H4 (cell line): ENCODE results near the gene SREBF1. TPM values are rescaled to one million over a fixed set of nuclear protein-coding genes. Genes with fewer than 3 reads are reported as not detected.
"Not testable (repeated sequence)": the region's sequence is repeated elsewhere in the genome, so short reads cannot be mapped to it uniquely, and the experiment has no call there.

Source experiments
- DNase-seq: peaks from one replicate; pipeline ENCODE4 v3.0.0-alpha.2; 2015; ENCODE audit warnings: low spot score
- total RNA-seq: library from RNA; depleted of rRNA; stranded (reverse); fragments of >200 nt; shearing (Covaris generic); gene quantifications from 2 replicates; pipeline ENCODE4 v1.2.3, GENCODE V29; 2014

Gene SREBF1
- total RNA-seq, 1 experiment from 2014 or later: 65.8 TPM

DNA sequence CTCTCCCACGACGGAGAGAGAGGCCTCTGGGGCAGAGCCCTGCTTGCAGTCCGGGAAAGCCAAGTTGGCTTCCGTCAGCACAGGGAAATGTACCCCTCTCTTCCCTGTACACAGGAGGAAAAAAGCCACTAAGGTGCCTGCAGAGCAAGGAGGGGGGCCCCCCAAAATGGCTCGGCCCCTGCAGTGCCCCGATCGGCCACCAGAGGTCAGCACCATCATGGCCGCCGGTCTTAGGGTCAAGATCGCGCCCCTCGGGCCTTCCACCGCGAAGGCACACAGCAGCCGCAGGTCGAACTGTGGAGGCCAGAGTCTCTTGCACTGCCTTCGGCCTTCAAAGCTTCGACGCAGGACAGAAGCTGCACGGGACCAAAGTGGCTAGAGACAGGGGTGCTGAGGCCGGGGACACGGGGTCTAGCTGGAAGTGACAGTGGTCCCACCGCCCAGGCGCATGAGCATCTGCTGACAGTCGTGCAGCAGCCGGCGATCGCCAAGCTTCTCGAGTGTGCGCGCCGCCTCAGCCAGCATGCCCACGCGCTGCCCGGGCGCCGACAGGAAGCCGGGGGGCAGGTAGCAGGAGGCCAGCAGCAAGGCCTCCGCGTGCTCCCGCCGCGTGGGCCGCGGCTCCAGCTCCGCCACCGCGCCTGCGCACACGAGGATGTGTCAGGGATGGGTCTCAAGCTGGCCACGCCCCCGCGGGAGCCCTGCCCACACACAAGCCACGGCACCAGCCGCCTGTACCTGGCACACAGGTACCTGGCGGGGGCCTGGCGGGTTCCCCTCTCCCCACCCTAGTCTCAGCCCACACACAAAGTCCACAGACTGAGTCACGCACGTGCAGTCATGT lies 24.4 kb downstream of the SREBF1 start:
- no peak for DNase-seq

DNA sequence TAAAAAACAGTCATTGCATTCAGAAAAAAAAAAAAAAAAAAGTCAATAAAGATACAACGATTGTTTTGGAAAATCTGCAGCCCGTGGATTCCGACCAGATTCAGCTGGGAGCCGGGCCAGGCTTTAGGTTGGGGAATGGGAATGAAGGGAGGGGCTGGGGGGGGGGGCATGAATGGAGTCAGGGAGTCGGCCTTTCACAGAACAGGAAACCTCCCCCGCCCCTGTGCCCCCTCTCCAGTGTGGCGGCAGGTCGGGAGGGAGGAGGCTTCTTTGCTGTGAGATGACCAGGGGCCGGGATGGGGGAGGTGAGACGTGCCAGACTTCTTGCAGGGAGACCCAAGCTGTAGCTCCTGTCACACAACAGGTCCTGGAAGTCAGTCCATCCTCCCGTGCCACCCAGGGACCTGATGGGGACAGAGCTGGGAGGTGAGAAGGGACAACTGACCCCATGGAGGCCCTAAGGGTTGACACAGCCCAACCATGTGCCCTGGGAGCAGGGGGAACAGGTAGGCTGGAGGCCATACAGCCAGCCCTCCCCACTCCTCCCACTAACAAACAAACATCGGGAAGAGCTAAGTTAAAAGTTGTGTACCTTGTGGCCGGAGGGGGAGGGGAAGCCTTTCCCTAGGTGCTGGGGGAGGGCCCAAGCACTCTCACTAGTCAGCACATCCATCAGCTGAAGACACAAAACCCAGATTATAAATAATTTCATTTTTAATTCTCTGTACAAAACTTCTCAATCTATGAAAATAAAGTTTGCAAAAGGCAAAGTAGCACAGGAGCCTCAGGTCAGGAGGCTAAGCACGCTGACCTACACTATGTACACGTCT lies 25.2 kb downstream of the SREBF1 start:
- no peak for DNase-seq

DNA sequence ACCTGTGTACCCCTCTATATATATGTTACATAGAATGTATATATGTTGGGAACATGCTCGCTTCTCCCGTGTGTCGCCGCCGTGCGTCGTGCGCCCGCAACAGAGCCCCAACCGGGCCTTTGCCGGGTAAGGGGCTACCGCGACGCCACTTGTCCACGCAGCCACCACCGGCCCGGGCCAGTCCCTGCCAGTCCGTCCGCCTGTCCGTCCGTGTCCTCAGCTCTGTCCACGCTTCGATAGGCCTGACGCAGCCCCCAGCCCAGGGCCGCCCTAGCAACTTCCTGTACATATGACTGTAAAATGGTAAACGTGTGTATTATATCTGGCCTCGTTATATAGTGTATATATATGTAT lies 25.9 kb downstream of the SREBF1 start:
- DNase-seq: no peak

DNA sequence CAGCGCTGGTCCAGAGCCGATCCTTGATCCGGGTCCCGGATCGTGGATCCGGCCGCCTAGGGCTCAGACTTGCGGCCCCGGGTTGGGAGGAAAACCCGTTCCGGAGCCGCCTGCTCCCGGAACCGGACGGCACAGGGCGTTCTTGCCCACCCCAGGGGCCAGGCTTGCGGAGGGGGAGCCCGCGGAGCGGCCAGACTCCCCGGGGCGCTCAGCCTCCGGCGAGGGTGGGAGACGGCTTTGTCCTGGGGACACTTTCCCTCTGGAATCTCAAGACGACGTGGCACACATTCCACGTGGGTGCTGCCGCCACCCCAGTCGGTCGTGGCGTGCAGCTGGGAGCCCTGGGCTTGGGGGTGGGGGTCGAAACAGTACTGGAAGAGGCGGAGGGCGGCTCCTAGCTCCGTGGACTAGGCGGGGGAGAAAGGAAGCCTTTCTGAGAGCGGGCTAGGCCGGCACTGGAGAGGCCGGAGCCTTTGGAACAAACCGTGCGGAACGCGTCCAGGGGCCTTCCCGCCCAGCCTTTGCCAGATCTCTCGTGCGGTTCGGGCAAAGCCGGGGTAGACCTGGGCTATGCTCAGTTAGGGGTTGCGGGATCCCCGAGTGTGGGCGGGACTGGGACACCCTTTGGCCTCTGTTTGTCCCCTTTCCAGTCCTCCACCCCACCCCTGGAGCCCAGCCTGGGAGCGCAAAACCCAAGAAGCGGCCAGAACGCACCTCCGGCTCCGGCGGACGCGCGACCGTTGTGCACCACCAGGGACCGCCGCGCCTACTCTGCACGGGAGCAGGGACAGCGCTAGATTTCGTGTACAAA lies 26.5 kb downstream of the SREBF1 start:
- DNase-seq: no peak

DNA sequence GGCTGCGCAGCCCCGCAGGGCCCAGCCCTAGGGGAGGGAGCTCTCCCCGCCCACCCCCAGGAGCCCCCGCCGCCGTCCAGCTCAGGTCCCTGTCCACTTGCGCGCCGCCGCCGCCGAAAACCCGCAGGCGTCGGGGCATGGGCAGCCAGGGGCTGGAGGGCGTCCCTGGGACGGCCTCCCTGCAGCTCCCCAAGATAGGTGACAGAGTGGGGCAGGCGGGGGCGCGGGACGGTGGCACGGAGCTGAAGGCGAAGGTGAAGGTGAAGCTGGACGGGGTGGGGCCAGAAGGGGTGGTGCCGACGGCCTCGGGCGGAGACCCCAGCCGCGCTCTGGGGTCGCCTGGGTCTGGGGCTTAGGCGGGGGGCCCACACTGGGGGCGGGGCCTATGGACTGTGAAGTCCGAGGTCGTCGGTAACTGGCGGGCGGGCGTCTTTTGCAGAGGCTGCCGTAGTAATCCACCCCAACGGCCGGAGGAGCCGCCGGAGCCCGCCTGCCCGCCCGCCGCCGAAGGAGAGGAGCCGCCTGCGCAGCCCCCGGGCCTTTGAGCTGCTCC lies 27.2 kb downstream of the SREBF1 start:
- no peak for DNase-seq

DNA sequence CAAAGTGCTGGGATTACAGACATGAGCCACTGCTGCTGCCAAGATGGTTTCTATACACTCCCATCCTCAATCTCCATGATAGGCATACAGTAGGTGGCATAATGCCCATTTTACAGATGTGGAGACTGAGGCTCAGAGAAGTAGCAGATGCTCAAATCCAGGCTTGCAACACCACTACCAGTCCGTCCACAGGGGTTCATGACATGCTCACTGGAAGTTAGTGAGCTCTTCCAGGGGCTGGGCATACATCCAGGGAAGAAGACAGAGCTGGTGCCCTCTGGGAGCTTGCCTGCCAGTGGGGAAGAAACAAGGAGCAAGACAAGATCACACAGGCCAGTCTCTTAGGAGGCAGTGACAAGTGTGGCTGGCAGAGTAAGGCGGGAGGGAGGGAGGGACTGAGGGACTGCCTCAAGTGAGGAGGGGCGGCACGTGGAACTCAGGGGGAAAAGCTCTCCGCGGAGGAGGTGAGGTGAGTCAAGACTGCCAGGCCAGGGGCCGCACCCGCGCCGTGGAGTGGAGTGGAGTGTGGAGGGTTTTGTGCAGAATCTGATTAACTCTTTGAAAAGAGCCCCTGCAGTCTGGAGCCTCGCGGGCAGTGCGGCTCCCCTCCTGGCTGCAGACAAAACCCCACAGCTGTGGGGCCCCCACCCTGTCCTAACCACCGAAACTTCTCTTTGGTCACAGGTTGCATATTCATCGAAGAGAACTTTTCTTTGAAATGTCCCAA lies 27.9 kb downstream of the SREBF1 start:
- DNase-seq: no peak

DNA sequence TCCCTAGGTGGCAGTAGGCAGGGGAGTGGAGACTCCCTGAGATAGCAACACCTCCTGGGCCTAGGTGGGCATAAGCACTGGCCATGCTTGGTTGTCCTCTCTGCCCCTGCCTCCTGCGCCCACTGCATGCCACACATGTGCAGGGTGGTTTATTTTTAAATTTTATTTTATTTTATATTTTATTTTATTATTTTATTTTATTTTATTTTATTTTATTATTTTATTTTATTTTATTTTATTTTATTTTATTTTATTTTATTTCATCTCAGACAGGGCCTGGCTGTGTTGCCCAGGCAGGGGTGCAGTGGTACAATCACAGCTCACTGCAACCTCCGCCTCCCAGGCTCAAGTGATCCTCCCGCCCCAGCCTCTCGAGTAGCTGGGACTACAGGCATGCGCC lies 28.6 kb downstream of the SREBF1 start:
- DNase-seq: not testable (repeated sequence)

DNA sequence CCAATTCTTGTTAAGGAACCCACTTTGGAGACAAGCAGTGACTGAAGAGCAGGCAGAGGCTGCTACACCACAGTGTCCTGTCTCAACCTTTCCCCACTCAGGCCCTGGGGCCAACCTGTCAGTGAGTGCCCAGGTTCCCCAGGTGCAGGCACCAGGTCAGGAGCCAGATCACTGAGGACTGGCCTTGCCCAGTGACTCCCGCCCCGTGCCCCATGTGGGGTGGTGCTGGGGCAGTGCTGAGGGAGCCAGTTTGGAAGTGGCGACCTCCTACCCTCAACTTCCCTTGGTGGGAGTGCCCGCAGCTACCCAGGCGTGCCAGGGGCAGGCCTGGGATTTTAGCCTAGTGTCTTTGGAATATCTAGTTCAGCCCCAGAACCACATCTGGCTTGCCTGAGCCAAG lies 29.3 kb downstream of the SREBF1 start:
- DNase-seq: no peak

DNA sequence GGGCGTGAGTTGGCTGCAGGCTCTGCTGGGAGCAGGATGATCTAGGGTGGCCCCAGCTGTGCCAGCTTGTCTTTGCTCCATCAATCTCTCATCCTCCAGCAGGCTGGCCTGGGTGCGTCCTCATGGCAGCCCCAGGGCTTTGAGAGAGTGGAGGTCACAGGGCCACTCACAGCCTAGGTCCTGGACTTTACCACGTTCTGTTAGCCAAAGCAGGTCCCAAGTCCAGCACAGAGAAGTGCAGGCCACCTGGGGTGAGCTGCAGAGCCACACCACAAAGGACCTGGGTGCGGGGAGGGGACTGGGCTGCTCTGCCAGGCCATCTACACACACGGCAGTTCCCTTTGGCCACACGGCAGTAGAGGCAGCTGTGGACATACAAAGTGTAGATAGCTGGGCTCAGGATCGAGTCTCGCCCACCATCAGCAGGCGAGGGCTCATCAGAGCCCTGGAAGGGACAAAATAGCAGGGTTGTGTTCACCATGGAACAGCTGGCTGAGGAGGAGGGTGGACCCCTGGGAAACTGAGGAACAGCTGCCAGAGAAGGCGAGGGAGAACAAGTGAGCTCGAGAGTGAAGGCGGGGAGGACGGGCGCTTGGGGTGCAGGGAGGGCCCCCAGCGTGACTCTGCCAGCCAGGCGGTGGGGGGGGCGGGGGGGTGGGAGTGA lies 30.0 kb downstream of the SREBF1 start:
- DNase-seq: no peak

DNA sequence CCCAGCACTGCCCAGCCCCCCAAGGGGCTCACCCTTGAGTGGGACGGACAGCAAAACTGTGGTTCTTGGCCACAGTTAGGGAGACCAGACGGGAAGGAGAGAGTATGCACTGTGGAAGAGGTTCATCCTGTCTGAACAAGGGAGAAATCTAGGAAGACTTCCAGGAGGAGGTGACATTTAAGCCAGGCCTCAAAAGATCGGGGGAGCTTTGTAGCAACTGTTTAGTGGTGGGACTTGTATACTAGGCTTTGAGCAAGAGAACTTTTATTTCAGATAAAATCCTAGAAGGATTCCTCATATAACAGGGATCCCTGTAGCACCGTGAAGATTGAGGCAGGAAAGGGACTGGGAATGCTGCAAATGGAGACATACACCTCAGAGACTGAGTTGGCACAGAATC lies 30.8 kb downstream of the SREBF1 start:
- DNase-seq: no peak

DNA sequence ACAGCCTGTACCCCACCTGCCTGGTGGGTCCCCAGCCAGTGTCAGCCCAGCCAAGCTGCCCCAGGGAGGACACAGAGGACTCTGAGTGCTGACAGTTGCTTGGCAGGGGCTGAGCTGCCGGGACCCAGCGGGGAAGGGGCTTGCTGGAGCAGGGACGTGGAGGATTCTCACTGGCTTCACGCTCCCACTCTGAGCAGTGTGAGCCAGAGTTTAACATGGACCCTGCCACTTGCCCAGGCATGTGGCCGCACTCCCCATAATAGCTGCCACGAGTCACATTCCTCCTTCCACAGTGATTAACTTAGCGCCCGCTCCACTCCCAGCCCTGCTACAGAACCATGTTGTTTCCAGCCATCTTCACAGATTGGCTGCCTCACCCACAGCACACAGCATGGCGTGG lies 31.2 kb downstream of the SREBF1 start:
- no peak for DNase-seq

DNA sequence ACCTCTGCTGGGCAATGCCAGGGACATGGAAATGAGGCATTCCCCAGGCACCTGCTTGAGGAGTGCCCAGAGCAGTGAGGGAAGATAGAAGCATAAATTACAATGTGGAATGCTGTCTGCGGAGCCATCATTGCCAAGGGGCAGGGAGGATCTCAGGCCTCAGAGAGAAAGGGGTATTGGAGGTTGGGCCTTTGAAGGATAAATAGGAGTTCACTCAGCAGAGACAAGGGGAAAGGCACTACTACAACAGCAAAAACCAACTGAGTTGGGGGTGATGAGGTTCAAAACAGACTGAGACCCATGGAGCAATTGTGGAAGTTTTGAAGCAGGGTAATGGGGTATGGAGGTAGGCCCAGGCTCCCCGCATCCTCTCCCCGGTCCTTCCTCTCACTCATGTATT lies 32.8 kb downstream of the SREBF1 start:
- no peak for DNase-seq

DNA sequence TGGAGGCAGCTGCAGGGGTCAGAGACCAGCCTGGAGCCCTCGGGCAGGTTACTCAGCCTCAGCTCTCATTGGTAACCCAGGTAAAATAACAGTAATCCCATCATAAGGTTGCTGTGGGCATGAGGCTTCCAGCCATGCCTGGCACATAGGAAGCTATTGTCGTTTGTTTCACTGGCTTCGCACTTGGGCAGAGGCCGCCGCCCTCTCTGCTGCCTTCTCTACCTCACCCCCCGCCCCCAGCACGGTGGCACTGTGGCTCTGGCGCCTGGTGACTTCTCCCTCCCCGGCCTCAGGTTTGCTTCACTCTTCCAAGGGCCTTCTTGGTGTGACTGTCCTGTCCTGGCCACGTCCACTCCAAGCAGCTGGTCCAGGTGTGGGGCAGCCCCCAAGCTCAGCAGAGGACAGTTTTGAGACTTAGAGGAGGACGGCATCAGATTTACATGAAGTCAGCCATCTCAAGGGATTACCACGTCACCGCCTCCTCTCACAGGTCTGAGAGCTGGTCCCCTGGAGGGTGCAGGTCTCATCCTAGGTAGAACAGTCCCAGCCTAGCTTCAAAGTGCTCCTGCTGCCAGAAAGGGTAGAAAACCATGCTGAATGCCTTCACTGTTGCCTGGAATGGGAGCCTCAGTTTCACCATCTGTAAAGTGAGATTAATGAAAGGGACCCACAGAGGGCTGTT lies 34.8 kb downstream of the SREBF1 start:
- no peak for DNase-seq

DNA sequence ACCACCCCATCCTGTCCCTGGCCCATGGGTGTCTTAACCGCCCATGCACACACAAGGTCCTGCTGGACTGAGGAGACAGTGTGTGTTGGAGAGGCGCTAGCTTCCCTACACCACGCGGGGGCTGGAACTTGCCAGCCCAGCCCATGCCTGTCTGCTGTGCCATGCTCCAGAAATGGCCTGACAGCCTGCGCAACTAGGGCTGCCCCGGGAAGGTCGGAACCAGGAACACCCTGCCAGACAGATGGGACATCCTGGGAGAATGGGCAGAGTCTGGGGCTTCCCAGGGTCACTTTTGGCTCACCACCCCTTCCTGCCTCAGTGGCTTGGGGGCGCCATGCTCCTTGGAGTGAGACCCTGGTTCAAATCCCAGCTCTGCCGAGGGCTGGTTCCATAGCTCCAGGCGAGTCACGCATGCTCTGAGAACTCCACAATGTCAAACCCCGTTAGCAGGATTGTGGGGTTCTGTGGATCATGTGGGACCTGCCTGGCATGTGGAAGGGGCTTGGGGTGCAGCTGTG lies 36.2 kb downstream of the SREBF1 start:
- DNase-seq: no peak

DNA sequence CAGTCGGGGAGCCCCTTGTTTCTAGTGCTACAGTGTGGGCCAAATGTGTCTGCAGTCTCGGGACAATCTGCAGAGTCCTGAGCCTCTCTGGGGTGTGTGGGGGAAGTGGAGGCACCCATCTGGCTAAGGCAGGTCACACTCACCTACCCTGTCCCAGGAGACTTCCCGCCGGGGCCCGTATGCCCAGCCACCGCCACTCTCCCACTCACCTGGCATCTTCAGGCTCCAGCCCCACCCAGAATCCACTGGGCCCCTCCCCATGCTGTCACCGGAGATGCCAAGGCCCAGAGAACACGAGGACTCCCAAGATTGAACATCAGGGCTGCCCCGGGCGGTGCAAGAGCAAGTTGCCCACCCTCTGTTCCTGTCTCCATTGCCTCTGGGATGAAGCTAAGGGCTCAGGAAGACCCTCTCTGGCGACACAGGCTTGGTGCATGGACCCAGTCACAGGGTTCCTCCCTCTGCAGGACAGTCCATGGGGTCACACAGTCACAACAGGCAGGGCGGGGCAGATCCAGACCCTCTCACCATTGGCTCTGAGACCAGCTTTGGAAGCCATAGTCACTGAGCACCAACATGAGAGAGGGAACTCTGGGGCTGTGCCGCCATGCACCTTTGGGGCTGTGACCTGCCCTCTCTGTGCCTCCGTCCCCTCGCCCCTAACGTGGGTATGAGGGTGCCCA lies 38.1 kb downstream of the SREBF1 start:
- DNase-seq: no peak

DNA sequence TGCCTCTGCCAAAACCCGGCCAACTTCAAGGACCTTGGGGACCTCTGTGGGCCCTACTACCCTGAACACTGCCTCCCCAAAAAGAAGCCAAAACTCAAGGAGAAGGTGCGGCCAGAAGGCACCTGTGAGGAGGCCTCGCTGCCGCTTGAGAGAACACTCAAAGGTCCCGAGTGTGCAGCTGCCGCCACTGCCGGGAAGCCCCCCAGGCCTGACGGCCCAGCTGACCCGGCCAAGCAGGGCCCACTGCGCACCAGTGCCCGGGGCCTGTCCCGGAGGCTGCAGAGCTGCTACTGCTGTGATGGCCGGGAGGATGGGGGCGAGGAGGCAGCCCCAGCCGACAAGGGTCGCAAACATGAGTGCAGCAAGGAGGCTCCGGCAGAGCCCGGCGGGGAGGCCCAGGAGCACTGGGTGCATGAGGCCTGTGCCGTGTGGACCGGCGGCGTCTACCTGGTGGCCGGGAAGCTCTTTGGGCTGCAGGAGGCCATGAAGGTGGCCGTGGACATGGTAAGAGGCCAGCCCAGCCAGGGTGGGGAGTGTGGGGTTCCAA lies 38.7 kb downstream of the SREBF1 start:
- no peak for DNase-seq

DNA sequence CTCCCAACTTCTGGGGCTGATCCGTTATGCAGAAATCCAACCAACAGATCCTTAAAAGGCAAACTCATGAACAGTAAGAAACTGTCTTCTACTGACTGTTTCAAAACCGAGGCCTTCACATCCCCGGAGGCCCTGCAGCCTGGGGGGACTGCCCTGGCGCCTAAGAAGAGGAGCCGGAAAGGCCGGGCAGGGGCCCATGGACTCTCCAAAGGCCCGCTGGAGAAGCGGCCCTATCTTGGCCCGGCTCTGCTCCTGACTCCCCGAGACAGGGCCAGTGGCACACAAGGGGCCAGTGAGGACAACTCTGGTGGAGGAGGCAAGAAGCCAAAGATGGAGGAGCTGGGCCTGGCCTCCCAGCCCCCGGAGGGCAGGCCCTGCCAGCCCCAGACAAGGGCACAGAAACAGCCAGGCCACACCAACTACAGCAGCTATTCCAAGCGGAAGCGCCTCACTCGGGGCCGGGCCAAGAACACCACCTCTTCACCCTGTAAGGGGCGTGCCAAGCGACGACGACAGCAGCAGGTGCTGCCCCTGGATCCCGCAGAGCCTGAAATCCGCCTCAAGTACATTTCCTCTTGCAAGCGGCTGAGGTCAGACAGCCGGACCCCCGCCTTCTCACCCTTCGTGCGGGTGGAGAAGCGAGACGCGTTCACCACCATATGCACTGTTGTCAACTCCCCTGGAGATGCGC lies 39.5 kb downstream of the SREBF1 start:
- no peak for DNase-seq

DNA sequence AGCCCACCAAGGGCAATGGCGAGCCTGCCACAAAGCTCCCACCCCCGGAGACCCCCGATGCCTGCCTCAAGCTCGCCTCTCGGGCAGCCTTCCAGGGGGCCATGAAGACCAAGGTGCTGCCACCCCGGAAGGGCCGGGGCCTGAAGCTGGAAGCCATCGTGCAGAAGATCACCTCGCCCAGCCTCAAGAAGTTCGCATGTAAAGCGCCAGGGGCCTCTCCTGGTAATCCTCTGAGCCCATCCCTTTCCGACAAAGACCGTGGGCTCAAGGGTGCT lies 40.1 kb downstream of the SREBF1 start:
- DNase-seq: no peak
